Activated naive CD4-positive, alpha-beta T cell treated with anti-CD3 and anti-CD28 coated beads, Interleukin-2, amount 50 U/mL, for 72 hours (primary cell): ENCODE results near the gene APOBR. TPM values are rescaled to one million over a fixed set of nuclear protein-coding genes. Genes with fewer than 3 reads are reported as not detected.
"Not testable (repeated sequence)": the region's sequence is repeated elsewhere in the genome, so short reads cannot be mapped to it uniquely, and the experiment has no call there.

ENCODE experiments used
- ATAC-seq, 2 donors: fragments of 150-1000 bp; cut with Tn5 transposase; 2 replicates each; pipeline ENCODE4 v1.10.0; 2021; ENCODE audit warnings: mild to moderate bottlenecking in 2 of 2, moderate library complexity in 2 of 2
- DNase-seq, 2 donors: peaks; one replicate each; pipeline ENCODE4 v3.0.0; 2021 to 2022; ENCODE audit warnings: low spot score in 2 of 2
- H3K27ac Mint-ChIP-seq, 2 donors: one replicate each; pipeline ENCODE4 v1.8.0; 2022; ENCODE audit warnings: mild to moderate bottlenecking in 2 of 2, mixed read lengths in 2 of 2
- H3K36me3 Mint-ChIP-seq, 2 donors: one replicate each; pipeline ENCODE4 v1.8.0; 2022; ENCODE audit warnings: mixed read lengths in 2 of 2
- H3K9me3 Mint-ChIP-seq, 2 donors: one replicate each; pipeline ENCODE4 v1.8.0; 2022; ENCODE audit warnings: mixed read lengths in 2 of 2
- total RNA-seq, 2 donors: library from RNA; stranded (reverse); gene quantifications; one replicate each; pipeline ENCODE4 v1.2.3, GENCODE V29; 2022

APOBR gene
- total RNA-seq, 2 donors from 2014 or later: 0.93 to 2.9 TPM

- Mint-ChIP-seq H3K27ac (peak overlapping the region in 1 of 2 donors; percentile 80), H3K9me3 (peaks cover 4 to 9% of the 10 kb centered on the region in 2 donors), H3K36me3 (no peaks in the 10 kb centered on the region)
- ATAC-seq (no peak), DNase-seq (no peak)
These were observed 40.3 kb downstream of the APOBR start for GRCh38 chr16:28534542-28535373.

GRCh38 chr16:28537076-28537475 lies 42.6 kb downstream of the APOBR start:
- Mint-ChIP-seq H3K36me3 (no peaks in the 10 kb centered on the region), H3K27ac (no peak overlapping the region), H3K9me3 (peaks cover 4 to 9% of the 10 kb centered on the region in 2 donors)
- ATAC-seq (no peak), DNase-seq (no peak)

GRCh38 chr16:28537964-28538732 lies 43.7 kb downstream of the APOBR start:
- no peak for ATAC-seq
- Mint-ChIP-seq H3K27ac (peak overlapping the region; percentile 35 to 67), H3K36me3 (no peaks in the 10 kb centered on the region), H3K9me3 (peaks cover 4 to 9% of the 10 kb centered on the region in 2 donors)
- DNase-seq: no peak

GRCh38 chr16:28538733-28539596 lies 44.5 kb downstream of the APOBR start, which contains the start of gene NUPR1:
Gene NUPR1 (minus strand): TSS chr16:28538974. CDS start chr16:28538907, 67 bp downstream.
- H3K9me3 Mint-ChIP-seq: peaks cover 4 to 9% of the 10 kb centered on the region in 2 donors
- H3K27ac Mint-ChIP-seq: peak within 1 kb of the TSS; percentile 35 to 79
- H3K36me3 Mint-ChIP-seq: no peaks in the 10 kb centered on the region
- no peak for ATAC-seq
- DNase-seq: no peak

- DNase-seq (no peak), ATAC-seq (no peak)
- H3K36me3 Mint-ChIP-seq: no peaks in the 10 kb centered on the region
- H3K9me3 Mint-ChIP-seq: peaks cover 4% of the 10 kb centered on the region in 2 donors
- no peak overlapping the region for H3K27ac Mint-ChIP-seq
These were observed 45.9 kb downstream of the APOBR start for GRCh38 chr16:28540346-28540745.

- no peak overlapping the region for H3K27ac Mint-ChIP-seq
These were observed 48.2 kb downstream of the APOBR start for GRCh38 chr16:28542646-28543045.

GRCh38 chr16:28543072-28543471 lies 48.6 kb downstream of the APOBR start:
- Mint-ChIP-seq H3K9me3 (no peaks in the 10 kb centered on the region), H3K27ac (no peak overlapping the region), H3K36me3 (no peaks in the 10 kb centered on the region)
- no peak for DNase-seq
- no peak for ATAC-seq

More at GRCh38 chr16:28542646-28543045, 48.2 kb downstream of the APOBR start:
- Mint-ChIP-seq H3K36me3 (no peaks in the 10 kb centered on the region), H3K9me3 (no peaks in the 10 kb centered on the region)
- DNase-seq (no peak), ATAC-seq (no peak)

- DNase-seq (no peak), ATAC-seq (no peak)
- H3K36me3 Mint-ChIP-seq: no peaks in the 10 kb centered on the region
- no peaks in the 10 kb centered on the region for H3K9me3 Mint-ChIP-seq
- no peak overlapping the region for H3K27ac Mint-ChIP-seq
These were observed 50.6 kb downstream of the APOBR start for GRCh38 chr16:28544998-28545397.

GRCh38 chr16:28545964-28546363 lies 51.5 kb downstream of the APOBR start:
- not testable (repeated sequence) for ATAC-seq, H3K27ac Mint-ChIP-seq, DNase-seq, H3K9me3 Mint-ChIP-seq, H3K36me3 Mint-ChIP-seq

GRCh38 chr16:28546626-28547025 lies 52.2 kb downstream of the APOBR start:
- ATAC-seq: no peak
- no peaks in the 10 kb centered on the region for H3K9me3 Mint-ChIP-seq
- no peak for DNase-seq
- H3K36me3 Mint-ChIP-seq: no peaks in the 10 kb centered on the region
- H3K27ac Mint-ChIP-seq: no peak overlapping the region

GRCh38 chr16:28548306-28548802 lies 53.9 kb downstream of the APOBR start:
- no peak for ATAC-seq
- H3K9me3 Mint-ChIP-seq: no peaks in the 10 kb centered on the region

More at GRCh38 chr16:28548306-28548802, 53.9 kb downstream of the APOBR start:
- DNase-seq: no peak
- no peaks in the 10 kb centered on the region for H3K36me3 Mint-ChIP-seq
- H3K27ac Mint-ChIP-seq: no peak overlapping the region

Other genes starting within 250 kb of the APOBR start
- gene SBK1, start 202.1 kb upstream of the APOBR start, total RNA-seq: 1 to 10 TPM; 2.0 to 4.2 TPM
- 1 to 10 TPM; 2.3 to 5.2 TPM for gene NPIPB6, start 131.1 kb upstream of the APOBR start, total RNA-seq
- 10 to 100 TPM; 22.0 to 37.6 TPM for gene EIF3CL, start 90.8 kb upstream of the APOBR start, total RNA-seq
- under 1 TPM in 1 of 2 donors, not detected in 1; 0.19 TPM for gene NPIPB7, start 22.3 kb upstream of the APOBR start, total RNA-seq
- 10 to 100 TPM; 19.3 to 25.8 TPM for gene CLN3, start 2.6 kb upstream of the APOBR start, total RNA-seq
- gene IL27, start 12.2 kb downstream of the APOBR start, total RNA-seq: not detected
- not detected for gene NUPR1, start 44.3 kb downstream of the APOBR start, total RNA-seq
- gene SGF29, start 59.3 kb downstream of the APOBR start, total RNA-seq: 10 to 100 TPM; 10.7 to 22.1 TPM
- gene SULT1A2, start 102.4 kb downstream of the APOBR start, total RNA-seq: under 1 TPM; 0.30 to 0.54 TPM
- 10 to 100 TPM in 1 of 2 donors, 1 to 10 TPM in 1; 8.2 to 15.6 TPM for gene SULT1A1, start 115.4 kb downstream of the APOBR start, total RNA-seq
- under 1 TPM in 1 of 2 donors, not detected in 1; 0.36 TPM for gene NPIPB8, start 143.4 kb downstream of the APOBR start, total RNA-seq
- gene EIF3C, start 216.8 kb downstream of the APOBR start, total RNA-seq: 100 to 1,000 TPM; 467 to 604 TPM